AG09319 (cell line): ENCODE data around the gene BRK1.
"Not testable (repeated sequence)": the region's sequence is repeated elsewhere in the genome, so short reads cannot be mapped to it uniquely, and the experiment has no call there.

Experiments used
- DNase-seq: peaks from one replicate; pipeline ENCODE4 v3.0.0-alpha.2; 2010; ENCODE audit warnings: low read depth; ENCODE audit errors: extremely low read depth
- TF ChIP-seq, protein P1 (sequence below): IDR thresholded peaks from 2 replicates; pipeline ENCODE4 v1.5.1; 2011; ENCODE audit warnings: low read depth, mild to moderate bottlenecking, inconsistent platforms, low read length, moderate library complexity

Gene BRK1

DNA sequence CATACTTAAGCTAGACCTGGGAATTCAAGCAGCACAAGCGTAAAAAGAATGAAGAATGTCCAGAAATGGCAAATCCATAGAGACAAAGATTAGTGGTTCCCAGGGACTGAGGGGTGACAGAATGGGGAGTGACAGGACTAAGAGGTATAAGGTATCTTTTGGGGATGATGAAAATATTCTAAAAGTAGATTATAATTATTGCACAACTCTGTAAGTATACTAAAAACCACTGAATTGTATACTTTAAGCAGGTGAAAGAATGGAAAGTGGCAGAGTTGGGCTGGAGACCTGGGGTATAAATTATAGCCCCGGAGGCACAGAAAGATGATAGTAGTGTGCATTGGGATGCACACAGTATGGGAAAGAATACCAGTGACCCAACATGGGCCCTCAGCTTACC lies 5.6 kb downstream of the BRK1 start:
- no peak for DNase-seq
- TF ChIP-seq, protein P1, sequence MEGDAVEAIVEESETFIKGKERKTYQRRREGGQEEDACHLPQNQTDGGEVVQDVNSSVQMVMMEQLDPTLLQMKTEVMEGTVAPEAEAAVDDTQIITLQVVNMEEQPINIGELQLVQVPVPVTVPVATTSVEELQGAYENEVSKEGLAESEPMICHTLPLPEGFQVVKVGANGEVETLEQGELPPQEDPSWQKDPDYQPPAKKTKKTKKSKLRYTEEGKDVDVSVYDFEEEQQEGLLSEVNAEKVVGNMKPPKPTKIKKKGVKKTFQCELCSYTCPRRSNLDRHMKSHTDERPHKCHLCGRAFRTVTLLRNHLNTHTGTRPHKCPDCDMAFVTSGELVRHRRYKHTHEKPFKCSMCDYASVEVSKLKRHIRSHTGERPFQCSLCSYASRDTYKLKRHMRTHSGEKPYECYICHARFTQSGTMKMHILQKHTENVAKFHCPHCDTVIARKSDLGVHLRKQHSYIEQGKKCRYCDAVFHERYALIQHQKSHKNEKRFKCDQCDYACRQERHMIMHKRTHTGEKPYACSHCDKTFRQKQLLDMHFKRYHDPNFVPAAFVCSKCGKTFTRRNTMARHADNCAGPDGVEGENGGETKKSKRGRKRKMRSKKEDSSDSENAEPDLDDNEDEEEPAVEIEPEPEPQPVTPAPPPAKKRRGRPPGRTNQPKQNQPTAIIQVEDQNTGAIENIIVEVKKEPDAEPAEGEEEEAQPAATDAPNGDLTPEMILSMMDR: no peak

GRCh38 chr3:10122724-10123123 lies 7.2 kb downstream of the BRK1 start:
- TF ChIP-seq, protein P1: no peak
- DNase-seq: no peak

DNA sequence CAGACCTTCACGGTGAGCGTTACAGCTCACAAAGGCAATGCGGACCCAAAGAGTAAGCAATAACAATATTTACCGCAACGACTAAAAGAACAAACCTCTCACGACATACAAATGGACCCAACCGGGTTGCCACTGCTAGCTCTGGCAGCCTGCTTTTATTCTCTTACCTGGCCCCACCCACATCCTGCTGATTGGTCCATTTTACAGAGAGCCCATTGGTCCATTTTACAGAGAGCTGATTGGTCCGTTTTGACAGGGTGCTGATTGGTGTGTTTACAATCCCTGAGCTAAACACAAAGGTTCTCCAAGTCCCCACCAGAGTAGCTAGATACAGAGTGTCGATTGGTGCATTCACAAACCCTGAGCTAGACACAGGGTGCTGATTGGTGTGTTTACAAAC lies 20.4 kb downstream of the BRK1 start:
- not testable (repeated sequence) for DNase-seq

- no peak for DNase-seq
- TF ChIP-seq, protein P1: no peak
Observed at GRCh38 chr3:10136426-10137005, 21.0 kb downstream of the BRK1 start.

- TF ChIP-seq, protein P1: no peak
- no peak for DNase-seq
Observed at GRCh38 chr3:10137178-10137577, 21.7 kb downstream of the BRK1 start.

GRCh38 chr3:10140996-10141546 lies 25.6 kb downstream of the BRK1 start:
- TF ChIP-seq, protein P1: no peak

DNA sequence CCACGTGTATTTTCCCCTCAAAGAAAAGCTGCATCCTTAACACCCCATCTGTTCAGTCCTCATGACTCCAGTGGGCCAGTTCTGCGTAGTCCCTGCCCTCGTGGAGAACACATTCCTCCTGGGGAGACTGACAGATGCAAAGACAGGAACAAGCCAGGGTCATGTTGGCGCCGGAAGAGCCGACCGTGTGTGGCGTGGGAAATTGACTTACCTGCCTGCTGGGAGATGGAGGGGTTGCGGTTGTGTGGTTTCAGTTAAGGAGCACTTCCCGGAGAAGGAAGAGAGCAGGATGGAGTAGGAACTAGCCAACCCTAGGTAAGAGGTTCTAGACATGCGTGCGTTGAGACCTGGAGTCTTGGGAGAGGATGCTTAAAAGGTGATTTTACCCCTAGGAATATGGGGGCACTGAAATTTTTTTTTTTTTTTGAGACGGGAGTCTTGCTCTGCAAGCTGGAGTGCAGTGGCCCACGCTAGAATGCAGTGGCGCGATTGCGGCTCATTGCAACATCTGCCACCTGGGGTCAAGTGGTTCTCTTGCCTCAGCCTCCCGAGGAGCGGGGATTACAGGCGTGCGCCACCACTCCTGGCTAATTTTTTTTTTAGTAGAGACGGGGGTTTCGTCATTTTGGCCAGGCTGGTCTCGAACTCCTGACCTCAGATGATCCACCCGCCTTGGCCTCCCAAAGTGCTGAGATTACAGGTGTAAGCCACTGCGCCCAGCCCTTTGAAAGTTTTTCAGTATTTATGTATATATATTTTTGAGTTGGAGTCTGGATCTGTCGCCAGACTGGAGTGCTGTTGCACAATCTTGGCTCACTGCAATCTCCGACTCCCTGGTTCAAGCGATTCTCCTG lies 27.5 kb downstream of the BRK1 start:
- DNase-seq: no peak
- TF ChIP-seq, protein P1: no peak

More at GRCh38 chr3:10140996-10141546, 25.6 kb downstream of the BRK1 start:
- no peak for DNase-seq
